Fibroblast of pulmonary artery (primary cell): ENCODE results near the gene BUB1B.
"Not testable (repeated sequence)": the region's sequence is repeated elsewhere in the genome, so short reads cannot be mapped to it uniquely, and the experiment has no call there.

Source experiments
- DNase-seq: peaks from one replicate; pipeline ENCODE4 v3.0.0-alpha.2; 2010; ENCODE audit warnings: low read depth
- H3K4me3 ChIP-seq: replicated peaks from 2 replicates; pipeline ENCODE4 v1.5.1; 2011; ENCODE audit warnings: low read depth, mild to moderate bottlenecking, control low read depth, low read length, moderate library complexity
- TF ChIP-seq, protein P1 (sequence below): IDR thresholded peaks from 2 replicates; pipeline ENCODE4 v1.5.1; 2011; ENCODE audit warnings: mild to moderate bottlenecking, control low read depth, low read length, inconsistent platforms; ENCODE audit errors: missing control alignments

Gene BUB1B

DNA sequence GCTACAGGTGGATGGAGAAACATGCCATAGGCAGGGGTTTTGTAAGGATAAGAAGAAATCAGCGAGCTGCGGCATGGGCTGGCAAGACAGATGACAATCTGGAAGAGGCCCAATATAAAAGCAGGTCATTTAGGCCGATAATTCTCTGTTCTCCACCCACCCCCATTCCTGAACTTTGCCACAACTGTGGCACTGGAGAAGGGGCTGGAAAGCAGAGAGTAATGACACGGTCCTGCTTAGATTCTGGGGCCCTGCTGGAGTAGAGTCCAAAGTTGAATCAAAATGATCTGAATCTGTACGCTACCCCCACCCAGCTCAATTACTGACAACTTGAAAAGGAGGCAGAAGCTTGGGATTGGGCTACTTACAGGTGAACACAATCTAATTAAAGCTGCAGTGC lies 18.4 kb upstream of the BUB1B start:
- H3K4me3 ChIP-seq: no peak overlapping the region
- TF ChIP-seq, protein P1, sequence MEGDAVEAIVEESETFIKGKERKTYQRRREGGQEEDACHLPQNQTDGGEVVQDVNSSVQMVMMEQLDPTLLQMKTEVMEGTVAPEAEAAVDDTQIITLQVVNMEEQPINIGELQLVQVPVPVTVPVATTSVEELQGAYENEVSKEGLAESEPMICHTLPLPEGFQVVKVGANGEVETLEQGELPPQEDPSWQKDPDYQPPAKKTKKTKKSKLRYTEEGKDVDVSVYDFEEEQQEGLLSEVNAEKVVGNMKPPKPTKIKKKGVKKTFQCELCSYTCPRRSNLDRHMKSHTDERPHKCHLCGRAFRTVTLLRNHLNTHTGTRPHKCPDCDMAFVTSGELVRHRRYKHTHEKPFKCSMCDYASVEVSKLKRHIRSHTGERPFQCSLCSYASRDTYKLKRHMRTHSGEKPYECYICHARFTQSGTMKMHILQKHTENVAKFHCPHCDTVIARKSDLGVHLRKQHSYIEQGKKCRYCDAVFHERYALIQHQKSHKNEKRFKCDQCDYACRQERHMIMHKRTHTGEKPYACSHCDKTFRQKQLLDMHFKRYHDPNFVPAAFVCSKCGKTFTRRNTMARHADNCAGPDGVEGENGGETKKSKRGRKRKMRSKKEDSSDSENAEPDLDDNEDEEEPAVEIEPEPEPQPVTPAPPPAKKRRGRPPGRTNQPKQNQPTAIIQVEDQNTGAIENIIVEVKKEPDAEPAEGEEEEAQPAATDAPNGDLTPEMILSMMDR: no peak
- DNase-seq: no peak

DNA sequence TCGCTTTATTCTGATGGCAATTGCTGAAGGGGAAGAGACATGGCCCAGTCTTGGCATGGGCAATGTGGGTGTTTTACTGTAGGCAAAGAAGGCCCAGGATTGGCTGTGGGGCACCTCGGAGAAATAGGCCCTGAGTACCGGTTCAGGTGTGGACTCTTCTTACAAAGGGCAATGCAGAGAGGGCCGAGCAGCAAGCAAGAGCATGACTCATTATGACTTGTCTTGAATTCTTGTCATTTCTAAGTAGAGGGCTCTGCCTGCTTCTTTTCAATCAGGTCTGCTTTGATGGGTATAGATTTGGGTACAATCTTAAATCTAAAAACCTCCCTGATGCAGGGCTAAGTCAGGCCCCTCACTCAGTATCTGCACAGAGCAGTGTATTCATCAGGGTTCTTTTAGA lies 14.8 kb upstream of the BUB1B start:
- TF ChIP-seq, protein P1: no peak
- no peak overlapping the region for H3K4me3 ChIP-seq
- peak; percentile 23 for DNase-seq

DNA sequence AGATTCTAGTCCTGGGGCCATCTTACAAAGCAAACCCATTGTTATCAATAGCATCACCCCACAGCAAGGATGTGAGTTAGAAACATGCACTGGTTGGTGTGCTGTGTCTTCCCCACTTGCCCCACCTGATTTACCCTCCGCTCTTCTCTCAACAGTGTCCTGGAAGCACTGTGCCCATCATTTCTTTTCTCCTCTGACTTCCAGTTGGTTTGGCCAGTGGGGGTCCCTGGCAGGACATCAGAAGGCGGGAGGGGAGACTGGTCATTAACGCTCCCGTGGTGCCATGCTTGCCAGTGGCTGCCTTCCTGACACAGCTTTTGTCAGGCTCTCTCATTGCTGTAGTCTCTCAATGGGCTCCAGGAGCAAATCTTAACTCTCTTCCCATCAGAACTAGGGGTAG lies 11.5 kb upstream of the BUB1B start:
- TF ChIP-seq, protein P1: no peak
- no peak for DNase-seq
- no peak overlapping the region for H3K4me3 ChIP-seq

DNA sequence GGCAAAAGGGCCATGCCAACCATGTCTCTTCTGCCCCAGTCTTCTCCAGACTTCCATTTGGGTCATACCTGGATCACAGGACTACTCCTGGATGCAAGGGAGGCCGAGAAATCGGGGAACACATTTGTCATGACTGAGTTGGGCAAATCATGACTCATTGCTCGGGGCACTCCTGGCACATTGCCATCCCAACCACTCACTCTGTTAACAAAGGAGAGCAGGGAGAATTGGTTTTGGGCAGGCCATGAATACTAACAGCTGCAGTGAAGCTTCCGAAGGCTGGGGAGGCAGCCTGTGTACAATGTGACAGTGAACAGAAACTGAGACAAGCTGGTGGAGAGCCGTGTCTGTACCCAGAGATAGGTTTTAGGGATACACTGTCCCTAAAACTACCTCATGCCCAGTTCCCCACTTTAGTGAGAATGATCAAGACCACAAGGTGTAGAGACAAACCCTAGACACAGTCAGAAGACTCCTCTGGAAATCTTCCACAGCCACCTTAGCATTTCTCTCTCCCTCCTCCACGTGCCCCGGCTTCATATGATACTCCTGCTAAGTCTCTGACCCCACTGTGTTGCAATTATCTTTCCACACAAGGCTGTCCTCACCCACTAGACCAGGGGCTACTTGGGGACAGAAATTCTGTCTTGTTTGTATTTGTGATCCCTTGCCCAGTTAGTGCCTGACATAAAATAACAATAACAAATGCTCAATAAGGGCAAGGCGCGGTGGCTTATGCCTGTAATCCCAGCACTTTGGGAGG lies 10.5 kb upstream of the BUB1B start:
- TF ChIP-seq, protein P1: no peak
- peak; percentile 68 for DNase-seq
- no peak overlapping the region for H3K4me3 ChIP-seq

DNA sequence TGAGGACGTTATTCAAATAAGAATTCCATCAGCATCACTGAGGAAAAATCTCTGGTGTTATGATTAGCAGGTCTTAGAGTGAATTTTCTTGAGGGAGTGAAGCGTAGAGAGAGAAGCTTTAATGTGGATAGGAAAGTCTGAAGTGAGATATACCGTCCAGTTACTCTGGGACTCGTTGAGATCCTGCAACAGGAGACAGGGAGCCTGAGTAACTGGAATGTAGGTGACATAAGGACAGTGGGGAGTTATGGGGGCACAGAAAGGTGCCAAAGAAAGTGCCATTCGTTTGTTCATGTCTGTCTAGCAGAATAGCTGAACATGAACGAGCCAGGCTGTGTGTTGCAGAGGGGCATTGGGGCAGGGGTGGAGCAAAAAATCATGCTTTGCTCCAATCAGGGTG lies 9.4 kb upstream of the BUB1B start:
- no peak overlapping the region for H3K4me3 ChIP-seq
- TF ChIP-seq, protein P1: no peak
- no peak for DNase-seq

DNA sequence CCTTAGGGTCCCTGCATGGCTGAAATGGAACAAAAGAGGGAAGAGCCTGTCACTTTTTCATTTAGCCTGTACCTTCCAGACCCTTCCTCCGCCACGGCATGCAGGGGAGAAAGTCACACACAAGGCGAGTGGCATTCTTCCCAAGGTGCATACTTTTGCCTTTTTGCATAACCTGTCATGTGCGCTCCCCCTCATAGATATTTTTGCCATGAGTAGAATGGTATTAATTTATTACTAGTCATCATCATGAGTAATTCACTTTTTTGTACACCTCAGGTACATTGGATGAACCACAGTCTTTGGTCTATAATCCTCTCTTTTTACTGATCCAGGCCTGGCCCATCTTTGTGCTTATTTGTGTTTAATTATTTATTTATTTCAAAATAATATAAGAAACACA lies 8.9 kb upstream of the BUB1B start:
- TF ChIP-seq, protein P1: no peak
- no peak for DNase-seq
- H3K4me3 ChIP-seq: no peak overlapping the region

DNA sequence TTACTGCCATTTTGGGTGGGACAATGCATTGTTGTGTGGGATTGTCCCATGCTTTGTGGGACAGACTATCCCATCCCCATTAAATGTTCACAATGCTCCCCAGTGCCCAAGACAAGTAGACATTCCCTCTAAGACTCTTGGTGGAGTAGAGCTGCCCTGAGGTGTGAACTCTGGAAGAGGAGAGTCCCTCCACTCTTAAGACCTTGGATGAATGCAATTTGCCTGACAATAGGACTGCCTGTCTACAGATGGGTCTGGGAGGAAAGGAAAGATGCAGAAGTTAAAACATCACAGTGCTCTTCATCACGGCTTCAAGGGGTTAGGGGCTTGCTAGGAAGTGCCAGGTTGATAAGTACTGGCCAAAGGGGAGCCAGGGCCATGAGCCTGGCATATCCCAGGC lies 6.0 kb upstream of the BUB1B start:
- H3K4me3 ChIP-seq, DNase-seq: not testable (repeated sequence)
